Measurements from ENCODE around the gene MYO16.

MYO16 gene

DNA sequence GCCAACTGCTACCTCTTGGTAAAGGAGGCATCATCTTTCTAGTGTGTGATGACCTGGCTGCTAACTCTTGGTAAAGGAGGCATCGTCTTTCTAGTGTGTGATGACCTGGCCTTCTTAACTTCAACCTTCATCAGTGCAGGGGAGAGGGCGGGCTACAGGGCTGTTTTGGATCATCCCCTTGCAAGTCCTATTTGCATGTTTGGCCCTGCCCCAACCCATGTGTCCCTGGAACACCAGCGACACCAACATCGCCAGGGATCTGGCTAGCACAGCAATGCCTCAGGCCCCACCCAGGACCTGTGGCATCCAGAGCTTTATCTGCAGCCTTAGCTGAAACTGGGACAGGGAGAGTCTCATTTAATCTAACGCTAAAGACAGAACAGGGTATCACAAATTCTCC is 492.4 kb downstream of the MYO16 start:
- TF ChIP-seq EZH2phosphoT487 (IDR thresholded peaks at IDR 0.05; ENCODE audit: borderline replicate concordance, low read length), result no peak
- TF ChIP-seq, protein P1, sequence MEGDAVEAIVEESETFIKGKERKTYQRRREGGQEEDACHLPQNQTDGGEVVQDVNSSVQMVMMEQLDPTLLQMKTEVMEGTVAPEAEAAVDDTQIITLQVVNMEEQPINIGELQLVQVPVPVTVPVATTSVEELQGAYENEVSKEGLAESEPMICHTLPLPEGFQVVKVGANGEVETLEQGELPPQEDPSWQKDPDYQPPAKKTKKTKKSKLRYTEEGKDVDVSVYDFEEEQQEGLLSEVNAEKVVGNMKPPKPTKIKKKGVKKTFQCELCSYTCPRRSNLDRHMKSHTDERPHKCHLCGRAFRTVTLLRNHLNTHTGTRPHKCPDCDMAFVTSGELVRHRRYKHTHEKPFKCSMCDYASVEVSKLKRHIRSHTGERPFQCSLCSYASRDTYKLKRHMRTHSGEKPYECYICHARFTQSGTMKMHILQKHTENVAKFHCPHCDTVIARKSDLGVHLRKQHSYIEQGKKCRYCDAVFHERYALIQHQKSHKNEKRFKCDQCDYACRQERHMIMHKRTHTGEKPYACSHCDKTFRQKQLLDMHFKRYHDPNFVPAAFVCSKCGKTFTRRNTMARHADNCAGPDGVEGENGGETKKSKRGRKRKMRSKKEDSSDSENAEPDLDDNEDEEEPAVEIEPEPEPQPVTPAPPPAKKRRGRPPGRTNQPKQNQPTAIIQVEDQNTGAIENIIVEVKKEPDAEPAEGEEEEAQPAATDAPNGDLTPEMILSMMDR (IDR thresholded peaks at IDR 0.05; ENCODE audit: low read depth, low read length, poor library complexity, severe bottlenecking), result no peak
- Histone ChIP-seq H3K9me2 (replicated peaks; ENCODE audit: control insufficient read depth, low read length) (no peaks in the 10 kb centered on the region), H3K4me2 (ENCODE audit: low read length) (no peak overlapping the region), H3K4me3 (ENCODE audit: low read length) (no peak overlapping the region), H3K4me1 (ENCODE audit: control insufficient read depth, low read length) (no peaks in the 10 kb centered on the region), H3F3A (ENCODE audit: control insufficient read depth, insufficient read depth) (no peaks in the 10 kb centered on the region), H3K27me3 (ENCODE audit: control insufficient read depth, low read length) (no peaks in the 10 kb centered on the region), H3K79me2 (ENCODE audit: control insufficient read depth, low read length) (no peaks in the 10 kb centered on the region), H3K27ac (ENCODE audit: low read depth, low read length) (no peak overlapping the region), H4K20me1 (ENCODE audit: control insufficient read depth, insufficient read depth, low read depth, low read length) (no peaks in the 10 kb centered on the region), H3K36me3 (ENCODE audit: control insufficient read depth, low read length) (no peaks in the 10 kb centered on the region), H3K9me3 (ENCODE audit: control insufficient read depth, insufficient read depth, low read length) (no peaks in the 10 kb centered on the region)

DNA sequence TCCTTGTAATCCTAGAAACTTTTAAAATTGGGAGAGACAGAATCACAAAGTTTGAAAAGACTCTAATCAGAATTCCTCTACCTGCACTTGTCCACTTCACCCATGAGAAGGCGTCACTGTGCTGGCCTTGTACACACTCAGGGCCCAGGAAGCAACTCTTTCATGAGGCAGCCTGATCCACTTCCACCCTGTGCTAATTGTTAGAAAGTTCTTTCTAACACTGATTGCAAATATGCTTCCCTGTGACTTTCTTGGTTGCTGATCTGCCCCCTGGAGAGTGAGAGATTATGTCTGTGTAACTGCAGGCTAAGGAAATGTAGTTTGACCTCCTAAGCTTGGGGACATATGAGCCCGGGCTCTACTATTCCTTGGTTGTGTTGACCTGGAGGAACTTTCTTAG is 494.6 kb downstream of the MYO16 start:
- Histone ChIP-seq H3K27me3 (ENCODE audit: control insufficient read depth, low read length) (no peaks in the 10 kb centered on the region), H3K27ac (ENCODE audit: low read depth, low read length) (no peak overlapping the region), H3K9me2 (replicated peaks; ENCODE audit: control insufficient read depth, low read length) (no peaks in the 10 kb centered on the region), H3K4me2 (ENCODE audit: low read length) (no peak overlapping the region), H3K36me3 (ENCODE audit: control insufficient read depth, low read length) (no peaks in the 10 kb centered on the region), H3F3A (ENCODE audit: control insufficient read depth, insufficient read depth) (no peaks in the 10 kb centered on the region), H3K4me1 (ENCODE audit: control insufficient read depth, low read length) (no peaks in the 10 kb centered on the region), H3K4me3 (ENCODE audit: low read length) (no peak overlapping the region), H3K79me2 (ENCODE audit: control insufficient read depth, low read length) (no peaks in the 10 kb centered on the region), H4K20me1 (ENCODE audit: control insufficient read depth, insufficient read depth, low read depth, low read length) (no peaks in the 10 kb centered on the region), H3K9me3 (ENCODE audit: control insufficient read depth, insufficient read depth, low read length) (no peaks in the 10 kb centered on the region)
- TF ChIP-seq, protein P1 (IDR thresholded peaks at IDR 0.05; ENCODE audit: low read depth, low read length, poor library complexity, severe bottlenecking), result no peak
- no peak for TF ChIP-seq EZH2phosphoT487 (IDR thresholded peaks at IDR 0.05; ENCODE audit: borderline replicate concordance, low read length)

DNA sequence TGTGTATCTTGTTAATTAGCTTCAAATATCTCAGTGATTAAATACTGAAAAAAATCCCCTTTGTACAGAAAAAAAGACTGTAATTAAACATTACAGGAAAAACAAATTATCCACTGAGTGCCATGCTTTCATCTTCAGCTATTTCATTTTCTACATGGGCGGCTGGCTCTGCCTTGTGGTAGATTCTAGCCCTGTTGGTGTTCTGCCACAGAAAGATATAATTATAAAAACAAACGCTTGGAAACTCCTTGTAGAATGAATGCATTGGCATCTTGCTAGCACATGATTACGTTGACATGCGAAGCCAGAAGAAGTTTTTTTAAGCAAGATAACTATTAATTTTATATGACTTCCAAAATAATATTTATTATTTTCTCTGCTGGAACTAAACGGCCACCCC is 496.8 kb downstream of the MYO16 start:
- Histone ChIP-seq H3K4me3 (ENCODE audit: low read length) (no peak overlapping the region), H3K36me3 (ENCODE audit: control insufficient read depth, low read length) (no peaks in the 10 kb centered on the region), H3K27me3 (ENCODE audit: control insufficient read depth, low read length) (no peaks in the 10 kb centered on the region), H4K20me1 (ENCODE audit: control insufficient read depth, insufficient read depth, low read depth, low read length) (no peaks in the 10 kb centered on the region), H3K9me3 (ENCODE audit: control insufficient read depth, insufficient read depth, low read length) (no peaks in the 10 kb centered on the region), H3K9me2 (replicated peaks; ENCODE audit: control insufficient read depth, low read length) (no peaks in the 10 kb centered on the region), H3K4me1 (ENCODE audit: control insufficient read depth, low read length) (peaks cover 7% of the 10 kb centered on the region), H3K4me2 (ENCODE audit: low read length) (no peak overlapping the region), H3F3A (ENCODE audit: control insufficient read depth, insufficient read depth) (peaks cover 2% of the 10 kb centered on the region; the same call in 1 of the 2 replicates), H3K27ac (ENCODE audit: low read depth, low read length) (no peak overlapping the region), H3K79me2 (ENCODE audit: control insufficient read depth, low read length) (no peaks in the 10 kb centered on the region)
- TF ChIP-seq, protein P1 (IDR thresholded peaks at IDR 0.05; ENCODE audit: low read depth, low read length, poor library complexity, severe bottlenecking), result no peak
- TF ChIP-seq EZH2phosphoT487 (IDR thresholded peaks at IDR 0.05; ENCODE audit: borderline replicate concordance, low read length), result no peak
